NB4 (cell line): ENCODE data around the gene CBLL1.

Source experiments
- DNase-seq: peaks from one replicate; pipeline ENCODE4 v3.0.0; 2010; ENCODE audit warnings: low read depth
- H3K4me3 ChIP-seq: one replicate; pipeline ENCODE4 v1.5.1; 2011; ENCODE audit warnings: mild to moderate bottlenecking, low read depth, low read length, moderate library complexity
- CTCF ChIP-seq: IDR thresholded peaks from one replicate; pipeline ENCODE4 v1.5.1; 2012; ENCODE audit warnings: low read depth, low read length
- MAX ChIP-seq: IDR thresholded peaks from 2 replicates; pipeline ENCODE4 v1.6.1; 2011; ENCODE audit warnings: low read depth, low read length
- MYC ChIP-seq: IDR thresholded peaks from 2 replicates; pipeline ENCODE4 v1.6.1; 2011; ENCODE audit warnings: low read depth, low read length
- POLR2A ChIP-seq: IDR thresholded peaks from 2 replicates; pipeline ENCODE4 v1.6.1; 2011; ENCODE audit warnings: mild to moderate bottlenecking; ENCODE audit not compliant: insufficient read length; ENCODE audit errors: extremely low read depth

CBLL1 gene

GRCh38 chr7:107726356-107727130, 17.4 kb upstream of the CBLL1 start:
- H3K4me3 ChIP-seq = no peak overlapping the region
- no peak for TF ChIP-seq MAX
- no peak for TF ChIP-seq CTCF
- no peak for DNase-seq

GRCh38 chr7:107728276-107728675, 15.7 kb upstream of the CBLL1 start:
- DNase-seq = no peak
- no peak overlapping the region for H3K4me3 ChIP-seq
- TF ChIP-seq MAX = no peak
- no peak for TF ChIP-seq POLR2A
- no peak for TF ChIP-seq CTCF
- TF ChIP-seq MYC = no peak

- peak overlapping the region; percentile 88 for H3K4me3 ChIP-seq
- DNase-seq = peak; percentile 93
- TF ChIP-seq POLR2A (peak; percentile 88), MYC (peak; percentile 65), CTCF (no peak), MAX (peak; percentile 43; the same call in 1 of the 2 replicates)
These were observed 1.0 kb upstream of the CBLL1 start for GRCh38 chr7:107742678-107743566.

GRCh38 chr7:107744345-107744750, 406 bp downstream of the CBLL1 start:
- TF ChIP-seq MAX = no peak
- no peak for TF ChIP-seq CTCF
- no peak for TF ChIP-seq POLR2A
- TF ChIP-seq MYC = no peak
- H3K4me3 ChIP-seq = peak overlapping the region; percentile 94
- DNase-seq = no peak

GRCh38 chr7:107746006-107746405, 2.1 kb downstream of the CBLL1 start:
- TF ChIP-seq MYC = no peak
- TF ChIP-seq CTCF = no peak
- no peak for DNase-seq
- H3K4me3 ChIP-seq = peak overlapping the region; percentile 94
